Tibial nerve (tissue), 4 donors: Measurements from ENCODE around the gene UBE2D3. TPM values are rescaled to one million over a fixed set of nuclear protein-coding genes. Genes with fewer than 3 reads are reported as not detected.

ENCODE experiments used
- DNase-seq, 2 donors: peaks; one replicate each; pipeline ENCODE4 v3.0.0-alpha.2; 2019; ENCODE audit warnings: low spot score in 2 of 2
- H3K27ac ChIP-seq, 4 donors: fragments of 200-600 bp; sonication (generic) in 3 of 4; one replicate each; pipeline ENCODE4 v1.5.1; 2017 to 2019; ENCODE audit warnings: mild to moderate bottlenecking in 1 of 4
- H3K27me3 ChIP-seq, 2 donors: fragments of 200-600 bp; sonication (generic) in 1 of 2; one replicate each; pipeline versions ENCODE4 v1.5.1 to v1.6.0; 2017 to 2019
- H3K36me3 ChIP-seq, 3 donors: fragments of 200-600 bp; sonication (generic); one replicate each; pipeline ENCODE4 v1.5.1; 2018 to 2019
- H3K4me1 ChIP-seq, 4 donors: fragments of 200-600 bp; sonication (generic) in 3 of 4; one replicate each; pipeline ENCODE4 v1.5.1; 2017 to 2019
- H3K4me3 ChIP-seq, 4 donors: fragments of 200-600 bp; sonication (generic) in 3 of 4; one replicate each; pipeline ENCODE4 v1.5.1; 2017 to 2019; ENCODE audit warnings: mild to moderate bottlenecking in 1 of 4, moderate library complexity in 1 of 4
- H3K9me3 ChIP-seq, 4 donors: fragments of 200-600 bp; sonication (generic) in 3 of 4; one replicate each; pipeline ENCODE4 v1.5.1; 2017 to 2019
- EP300 ChIP-seq, 2 donors: sonication (generic); formaldehyde crosslinking; IDR thresholded peaks; one replicate each; pipeline ENCODE4 v1.6.1; 2017; ENCODE audit warnings: antibody characterized with exemption in 2 of 2, mild to moderate bottlenecking in 1 of 2
- POLR2A ChIP-seq, 2 donors: fragments of 450-650 bp; IDR thresholded peaks; one replicate each; pipeline ENCODE4 v1.6.1; 2017; ENCODE audit warnings: antibody characterized with exemption in 2 of 2, mild to moderate bottlenecking in 2 of 2, moderate library complexity in 2 of 2
- WGBS, 2 donors: methylation state at CpG; one replicate each; pipeline ENCODE4 v1.1.5; 2018; 5-methylcytosine and 5-hydroxymethylcytosine counted together
- total RNA-seq, 4 donors: library from RNA; depleted of rRNA; stranded (reverse); fragments of >200 nt; gene quantifications; one replicate each; pipeline ENCODE4 v1.1.0, GENCODE V29; 2016
- TF ChIP-seq, protein P1 (sequence below), 5 experiments: fragments of 200-600 bp in 3 of 5; fragments of 450-650 bp in 2 of 5; sonication (generic) in 3 of 5; IDR thresholded peaks; one replicate each; pipeline ENCODE4 v1.5.1; 2016 to 2019; ENCODE audit warnings: antibody characterized with exemption in 5 of 5, mild to moderate bottlenecking in 3 of 5, moderate library complexity in 2 of 5

The UBE2D3 gene
- total RNA-seq, 4 donors from 2014 or later, result 305 to 409 (median 347) TPM

DNA sequence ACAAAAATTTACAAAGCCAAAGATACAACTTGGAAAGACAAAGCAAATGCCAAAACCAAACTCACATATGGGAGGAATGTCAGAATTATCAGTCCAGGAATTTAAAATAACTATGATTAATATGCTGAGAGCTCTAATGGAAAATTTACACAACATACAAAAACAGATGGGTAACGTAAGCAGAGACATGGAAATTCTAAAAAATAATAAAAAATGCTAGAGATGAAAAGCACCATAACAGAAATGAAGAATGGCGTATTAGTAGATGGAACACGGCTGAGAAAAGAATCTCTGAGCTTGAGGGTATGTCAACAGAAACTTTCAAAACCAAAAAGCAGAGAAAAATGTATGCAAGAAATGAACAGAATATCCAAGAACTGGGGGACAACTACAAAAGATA, 62.5 kb downstream of the UBE2D3 start:
- no peak for DNase-seq
- Histone ChIP-seq H3K27me3 (no peaks in the 10 kb centered on the region), H3K4me3 (no peak overlapping the region), H3K27ac (no peak overlapping the region), H3K36me3 (no peaks in the 10 kb centered on the region), H3K4me1 (peaks cover 0 to 11% (median 0%) of the 10 kb centered on the region in 4 donors), H3K9me3 (no peaks in the 10 kb centered on the region)
- 84 to 93% methylated on average over 3 of the region's 3 CpGs for WGBS, 2 donors
- TF ChIP-seq POLR2A (IDR thresholded peaks at IDR 0.05) (no peak), EP300 (IDR thresholded peaks at IDR 0.05) (no peak)
- TF ChIP-seq, protein P1, sequence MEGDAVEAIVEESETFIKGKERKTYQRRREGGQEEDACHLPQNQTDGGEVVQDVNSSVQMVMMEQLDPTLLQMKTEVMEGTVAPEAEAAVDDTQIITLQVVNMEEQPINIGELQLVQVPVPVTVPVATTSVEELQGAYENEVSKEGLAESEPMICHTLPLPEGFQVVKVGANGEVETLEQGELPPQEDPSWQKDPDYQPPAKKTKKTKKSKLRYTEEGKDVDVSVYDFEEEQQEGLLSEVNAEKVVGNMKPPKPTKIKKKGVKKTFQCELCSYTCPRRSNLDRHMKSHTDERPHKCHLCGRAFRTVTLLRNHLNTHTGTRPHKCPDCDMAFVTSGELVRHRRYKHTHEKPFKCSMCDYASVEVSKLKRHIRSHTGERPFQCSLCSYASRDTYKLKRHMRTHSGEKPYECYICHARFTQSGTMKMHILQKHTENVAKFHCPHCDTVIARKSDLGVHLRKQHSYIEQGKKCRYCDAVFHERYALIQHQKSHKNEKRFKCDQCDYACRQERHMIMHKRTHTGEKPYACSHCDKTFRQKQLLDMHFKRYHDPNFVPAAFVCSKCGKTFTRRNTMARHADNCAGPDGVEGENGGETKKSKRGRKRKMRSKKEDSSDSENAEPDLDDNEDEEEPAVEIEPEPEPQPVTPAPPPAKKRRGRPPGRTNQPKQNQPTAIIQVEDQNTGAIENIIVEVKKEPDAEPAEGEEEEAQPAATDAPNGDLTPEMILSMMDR (IDR thresholded peaks at IDR 0.05), result no peak

DNA sequence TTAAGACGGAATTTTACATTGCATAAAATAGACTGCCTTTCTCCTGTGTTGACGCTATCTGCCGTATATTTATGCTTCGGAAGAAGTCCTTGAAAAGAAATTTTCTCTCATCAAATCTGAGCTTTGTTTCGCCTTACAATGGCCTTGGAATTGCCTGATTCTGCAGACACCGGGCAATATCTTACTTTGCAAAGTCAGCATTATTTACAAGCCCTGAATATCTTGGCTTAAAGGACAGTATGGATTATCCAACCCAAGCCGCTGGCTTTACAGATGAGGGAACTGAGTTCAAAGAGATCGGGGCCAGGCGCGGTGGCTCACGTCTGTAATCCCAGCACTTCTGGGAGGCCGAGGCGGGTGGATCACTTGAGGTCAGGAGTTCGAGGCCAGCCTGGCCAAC, 65.4 kb downstream of the UBE2D3 start:
- H3K36me3 ChIP-seq, result no peaks in the 10 kb centered on the region
- H3K27me3 ChIP-seq, result no peaks in the 10 kb centered on the region
- peak overlapping the region in 1 of 4 donors; percentile 73 for H3K4me3 ChIP-seq
- 67 to 78% methylated on average over 14 of the region's 14 CpGs for WGBS, 2 donors
- no peak overlapping the region for H3K27ac ChIP-seq
- peaks cover 0 to 29% (median 0%) of the 10 kb centered on the region in 4 donors for H3K4me1 ChIP-seq
- DNase-seq, result no peak
- no peaks in the 10 kb centered on the region for H3K9me3 ChIP-seq
- TF ChIP-seq POLR2A (IDR thresholded peaks at IDR 0.05) (no peak), EP300 (IDR thresholded peaks at IDR 0.05) (no peak)
- TF ChIP-seq, protein P1 (IDR thresholded peaks at IDR 0.05), result no peak

DNA sequence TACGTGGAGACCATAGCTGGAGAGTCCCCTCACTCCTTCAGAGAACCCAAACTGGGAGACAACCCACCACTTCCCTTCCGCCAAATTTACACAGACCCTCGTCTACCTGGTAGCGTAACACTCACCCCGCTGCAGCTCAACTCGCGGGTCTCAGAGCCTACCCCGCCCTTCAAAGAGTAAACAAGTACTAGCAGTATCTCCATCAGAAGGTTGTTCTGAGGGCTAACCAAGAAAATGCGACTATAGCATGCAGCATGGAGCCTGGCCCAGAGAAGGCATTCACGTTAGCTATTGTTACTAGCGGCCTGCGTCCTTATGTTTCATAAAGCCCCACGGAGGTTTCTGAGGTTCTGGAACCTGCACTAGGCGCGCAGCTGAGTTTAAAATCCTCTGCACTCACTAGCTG, 66.1 kb downstream of the UBE2D3 start:
- no peaks in the 10 kb centered on the region for H3K27me3 ChIP-seq
- H3K4me3 ChIP-seq, result peak overlapping the region; percentile 73 to 92 (median 91)
- DNase-seq, result peak in 1 of 2 donors; percentile 24
- 6% methylated on average over 14 to 15 of the region's 15 CpGs for WGBS, 2 donors
- TF ChIP-seq, protein P1 (IDR thresholded peaks at IDR 0.05), result no peak
- TF ChIP-seq POLR2A (IDR thresholded peaks at IDR 0.05) (no peak), EP300 (IDR thresholded peaks at IDR 0.05) (no peak)
- peak overlapping the region; percentile 15 to 85 (median 66) for H3K27ac ChIP-seq
- no peaks in the 10 kb centered on the region for H3K36me3 ChIP-seq
- no peaks in the 10 kb centered on the region for H3K9me3 ChIP-seq
- peaks cover 0 to 29% (median 0%) of the 10 kb centered on the region in 4 donors for H3K4me1 ChIP-seq

DNA sequence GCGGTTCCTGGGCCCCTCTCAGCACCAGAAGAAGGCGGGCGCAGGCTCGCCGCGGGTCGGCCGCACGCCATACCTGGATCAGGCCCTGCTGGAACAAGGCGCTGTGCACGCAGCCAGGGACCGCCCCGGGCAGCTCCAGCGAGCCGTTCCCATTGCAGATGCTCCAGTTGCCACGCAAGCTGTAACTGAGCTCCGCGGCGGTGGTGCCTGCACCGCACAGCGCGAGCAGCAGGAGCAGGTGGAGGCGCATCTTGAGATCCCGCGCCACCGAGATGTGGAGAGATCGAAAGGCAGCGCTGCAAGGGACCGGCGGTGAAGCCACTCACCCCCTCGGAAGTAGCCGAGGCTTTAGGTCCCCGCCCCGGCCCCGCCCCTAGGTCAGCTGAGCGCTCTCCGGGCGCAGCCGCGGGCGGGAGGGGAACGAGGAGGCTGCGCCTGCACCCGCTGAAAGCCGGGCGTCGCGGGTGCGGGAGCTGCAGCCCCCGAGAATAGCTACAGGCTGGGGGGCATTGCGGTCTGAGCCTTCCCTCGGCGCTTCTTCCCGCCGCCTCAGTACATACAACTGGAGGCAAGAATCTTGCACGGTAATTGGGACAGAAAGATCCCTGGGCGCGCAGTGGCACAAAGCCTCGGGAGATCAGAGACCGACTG, 66.6 kb downstream of the UBE2D3 start, which contains the start of gene MANBA:
Gene MANBA, minus strand, starts transcription at position 324 of the 651 bp plus-strand sequence. Its CDS starts 74 bp downstream, at position 250.
- H3K9me3 ChIP-seq, result no peaks in the 10 kb centered on the region
- DNase-seq, result peak; percentile 71
- WGBS, 2 donors, result 0 to 1% methylated on average over 13 to 34 of the region's 60 CpGs
- H3K4me3 ChIP-seq, result peak within 1 kb of the TSS; percentile 73 to 92 (median 91)
- H3K27me3 ChIP-seq, result no peaks in the 10 kb centered on the region
- H3K4me1 ChIP-seq, result peaks cover 0 to 29% (median 0%) of the 10 kb centered on the region in 4 donors
- H3K36me3 ChIP-seq, result no peaks in the 10 kb centered on the region
- peak within 1 kb of the TSS; percentile 50 to 85 (median 81) for H3K27ac ChIP-seq
- TF ChIP-seq POLR2A (IDR thresholded peaks at IDR 0.05) (peak; percentile 65 to 73), EP300 (IDR thresholded peaks at IDR 0.05) (peak; percentile 67 to 92)
- TF ChIP-seq, protein P1 (IDR thresholded peaks at IDR 0.05), result peak in 1 of 5 experiments; percentile 22
